Progenitor cell of endocrine pancreas (in vitro differentiated cells): Measurements from ENCODE around the gene HECTD4. TPM values are rescaled to one million over a fixed set of nuclear protein-coding genes. Genes with fewer than 3 reads are reported as not detected.
"Not testable (repeated sequence)": the region's sequence is repeated elsewhere in the genome, so short reads cannot be mapped to it uniquely, and the experiment has no call there.

Experiments
- DNase-seq: peaks from one replicate; pipeline ENCODE4 v3.0.0; 2021; ENCODE audit warnings: low spot score; ENCODE audit not compliant: unreplicated experiment
- H3K27ac Mint-ChIP-seq: 2 replicates; pipeline ENCODE4 v1.8.0; 2021; ENCODE audit warnings: mild to moderate bottlenecking, moderate library complexity, mixed read lengths
- H3K27me3 Mint-ChIP-seq: 2 replicates; pipeline ENCODE4 v1.8.0; 2021; ENCODE audit warnings: mixed read lengths
- H3K36me3 Mint-ChIP-seq: 2 replicates; pipeline ENCODE4 v1.8.0; 2022; ENCODE audit warnings: mixed read lengths; ENCODE audit not compliant: insufficient read depth
- H3K4me1 Mint-ChIP-seq: 2 replicates; pipeline ENCODE4 v1.8.0; 2021; ENCODE audit warnings: low read depth, mixed read lengths
- H3K4me3 Mint-ChIP-seq: 2 replicates; pipeline ENCODE4 v1.8.0; 2021; ENCODE audit warnings: low read depth, mild to moderate bottlenecking, moderate library complexity, mixed read lengths
- H3K9me3 Mint-ChIP-seq: 2 replicates; pipeline ENCODE4 v1.8.0; 2021; ENCODE audit warnings: low read depth, mixed read lengths
- CTCF ChIP-seq: fragments of 200-600 bp; sonication (generic); IDR thresholded peaks from one replicate; pipeline ENCODE4 v1.5.0; 2021; ENCODE audit warnings: antibody characterized with exemption, mild to moderate bottlenecking; ENCODE audit not compliant: unreplicated experiment
- total RNA-seq: library from RNA; stranded (reverse); gene quantifications from 2 replicates; pipeline ENCODE4 v1.2.1, GENCODE V29; 2021

HECTD4 gene
- total RNA-seq, 1 donor from 2014 or later: 86.7 TPM

DNA sequence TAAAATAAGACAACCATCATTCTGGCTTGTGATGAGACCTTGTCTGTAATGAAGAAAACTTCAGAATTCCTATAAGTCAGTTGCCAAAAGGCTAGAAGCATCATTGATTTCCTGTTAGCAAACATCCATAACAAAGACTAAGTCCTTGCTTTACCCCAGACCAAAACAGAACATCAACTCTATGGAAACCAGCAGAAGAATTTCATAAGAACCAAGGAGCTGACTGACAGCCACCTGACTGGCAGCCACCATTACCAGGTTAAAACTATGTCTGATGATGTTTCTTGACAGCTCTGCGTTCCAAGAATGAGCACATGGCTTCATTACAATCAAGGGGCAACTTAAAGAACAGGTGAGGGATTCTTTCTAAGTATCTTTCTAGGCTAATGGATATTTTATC lies 29.3 kb downstream of the HECTD4 start:
- Mint-ChIP-seq H3K4me3 (no peak overlapping the region), H3K27me3 (no peaks in the 10 kb centered on the region), H3K27ac (peak overlapping the region; percentile 53), H3K36me3 (peaks cover 1% of the 10 kb centered on the region), H3K9me3 (no peaks in the 10 kb centered on the region), H3K4me1 (peaks cover 7% of the 10 kb centered on the region)
- DNase-seq: no peak
- no peak for TF ChIP-seq CTCF

GRCh38 chr12:112350593-112351592 lies 31.3 kb downstream of the HECTD4 start:
- Mint-ChIP-seq H3K36me3 (no peaks in the 10 kb centered on the region), H3K4me3 (no peak overlapping the region), H3K4me1 (peaks cover 4% of the 10 kb centered on the region), H3K27me3 (no peaks in the 10 kb centered on the region), H3K27ac (no peak overlapping the region), H3K9me3 (no peaks in the 10 kb centered on the region)
- no peak for DNase-seq
- no peak for TF ChIP-seq CTCF

DNA sequence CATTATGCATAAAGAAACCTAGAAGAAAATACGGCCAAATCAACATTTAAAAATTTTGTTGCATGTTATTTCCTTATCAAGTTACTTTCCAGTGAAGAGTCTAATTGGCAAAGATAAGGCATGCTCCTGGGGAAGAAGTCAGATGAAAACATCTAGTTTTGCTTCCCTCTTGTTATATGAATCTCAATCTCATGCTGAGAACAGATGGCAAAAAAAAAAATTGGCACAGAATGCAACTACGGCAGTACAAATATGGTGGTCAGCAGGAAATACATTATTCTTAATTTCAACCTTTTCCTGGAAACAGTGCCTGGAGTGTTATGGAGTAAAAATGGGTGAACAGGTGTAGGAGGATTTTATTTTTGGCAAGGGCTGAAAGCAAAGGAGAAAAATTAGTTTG lies 32.8 kb downstream of the HECTD4 start:
- DNase-seq: no peak
- Mint-ChIP-seq H3K9me3 (no peaks in the 10 kb centered on the region), H3K36me3 (no peaks in the 10 kb centered on the region), H3K27ac (no peak overlapping the region), H3K27me3 (no peaks in the 10 kb centered on the region), H3K4me3 (no peak overlapping the region), H3K4me1 (peaks cover 4% of the 10 kb centered on the region)
- TF ChIP-seq CTCF: no peak

GRCh38 chr12:112348926-112349325 lies 33.3 kb downstream of the HECTD4 start:
- H3K9me3 Mint-ChIP-seq, H3K27ac Mint-ChIP-seq, H3K27me3 Mint-ChIP-seq, H3K36me3 Mint-ChIP-seq, H3K4me1 Mint-ChIP-seq, DNase-seq, H3K4me3 Mint-ChIP-seq: not testable (repeated sequence)

- peaks cover 4% of the 10 kb centered on the region for H3K4me1 Mint-ChIP-seq
Measured at GRCh38 chr12:112347581-112347982, 34.6 kb downstream of the HECTD4 start.

More at GRCh38 chr12:112347581-112347982, 34.6 kb downstream of the HECTD4 start:
- Mint-ChIP-seq H3K27me3 (no peaks in the 10 kb centered on the region), H3K27ac (no peak overlapping the region), H3K4me3 (no peak overlapping the region), H3K9me3 (no peaks in the 10 kb centered on the region), H3K36me3 (no peaks in the 10 kb centered on the region)
- no peak for DNase-seq
- no peak for TF ChIP-seq CTCF
